HG02970 (cell line): Measurements from ENCODE around the gene THOC2.
"Not testable (repeated sequence)": the region's sequence is repeated elsewhere in the genome, so short reads cannot be mapped to it uniquely, and the experiment has no call there.

Source experiments
- ATAC-seq: cut with Tn5 transposase; IDR thresholded peaks from one replicate; pipeline ENCODE4 v1.9.1; 2021; ENCODE audit warnings: mild to moderate bottlenecking, moderate library complexity, moderate number of reproducible peaks; ENCODE audit not compliant: unreplicated experiment, low FRiP score

Gene THOC2

DNA sequence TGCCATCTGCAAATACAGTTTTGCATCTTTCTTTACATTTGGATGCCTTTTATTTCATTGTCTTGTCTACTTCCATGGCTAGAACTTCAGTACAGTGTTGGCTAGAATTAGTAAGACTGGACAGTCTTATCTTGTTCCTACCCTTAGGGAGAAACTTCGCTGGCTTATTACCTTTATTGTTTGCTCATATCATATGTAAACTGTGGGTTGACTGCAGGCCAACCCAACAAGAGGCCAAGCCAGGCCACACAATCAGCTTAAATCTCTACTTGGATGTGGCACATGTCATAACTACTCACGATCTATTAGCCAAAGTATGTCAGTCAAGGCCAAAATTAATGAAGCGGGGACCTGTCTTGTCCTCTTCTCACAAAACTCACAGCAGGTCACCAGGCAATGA, 144.1 kb downstream of the THOC2 start:
- no peak for ATAC-seq

DNA sequence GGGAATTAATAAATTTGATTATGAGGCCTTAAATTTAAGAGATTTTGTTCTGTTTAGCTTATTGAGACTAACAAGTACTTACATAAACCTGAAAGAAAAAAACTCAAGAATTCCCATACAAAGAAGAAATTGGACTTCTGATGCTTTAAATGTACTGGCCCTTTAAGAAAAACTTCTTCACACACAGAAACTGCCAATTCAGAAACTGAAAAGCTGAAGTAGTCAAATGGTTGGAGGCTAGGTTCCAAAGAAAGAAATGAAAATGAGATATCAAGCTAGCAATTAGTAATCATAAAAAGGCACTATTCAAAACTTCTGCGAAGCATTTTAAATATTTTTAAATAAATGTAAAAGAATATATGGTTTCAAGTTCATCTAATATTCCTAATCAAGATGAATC, 151.3 kb downstream of the THOC2 start:
- ATAC-seq = no peak

DNA sequence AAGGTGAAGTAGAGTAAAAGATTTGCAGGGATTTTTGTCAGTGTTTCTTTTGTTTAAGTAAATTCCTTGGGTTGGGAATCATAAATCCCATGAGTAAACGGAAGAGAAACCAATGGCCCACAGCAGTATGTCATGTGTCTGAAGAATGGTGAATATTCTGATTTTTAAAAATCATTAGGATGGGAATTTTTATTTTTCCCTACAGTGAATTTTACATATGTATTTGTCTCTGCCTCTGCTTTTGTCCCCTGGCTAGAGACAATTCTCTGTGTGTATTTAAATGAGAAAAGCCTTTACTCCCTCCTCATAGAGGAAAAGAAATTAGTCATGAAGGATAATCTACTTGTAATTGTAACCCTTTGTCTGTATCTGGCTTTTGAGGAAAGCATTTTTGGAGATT, 152.1 kb downstream of the THOC2 start:
- no peak for ATAC-seq

DNA sequence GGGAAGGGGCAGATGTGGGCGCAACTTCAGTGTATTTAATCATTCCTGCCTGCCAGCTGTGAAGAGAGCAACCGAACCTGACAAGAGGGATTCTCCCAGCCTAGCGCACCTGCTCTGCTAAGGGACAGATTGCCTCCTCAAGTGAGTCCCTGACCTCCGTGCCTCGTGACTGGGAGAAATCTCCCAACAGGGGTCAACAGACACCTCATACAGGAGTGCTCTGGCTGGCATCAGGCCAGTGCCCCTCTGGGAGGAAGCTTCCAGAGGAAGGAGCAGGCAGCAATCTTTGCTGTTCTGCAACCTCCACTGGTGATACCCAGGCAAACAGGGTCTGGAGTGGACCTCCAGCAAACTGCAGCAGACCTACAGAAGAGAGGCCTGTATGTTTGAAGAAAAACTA, 158.8 kb downstream of the THOC2 start:
- ATAC-seq = not testable (repeated sequence)

DNA sequence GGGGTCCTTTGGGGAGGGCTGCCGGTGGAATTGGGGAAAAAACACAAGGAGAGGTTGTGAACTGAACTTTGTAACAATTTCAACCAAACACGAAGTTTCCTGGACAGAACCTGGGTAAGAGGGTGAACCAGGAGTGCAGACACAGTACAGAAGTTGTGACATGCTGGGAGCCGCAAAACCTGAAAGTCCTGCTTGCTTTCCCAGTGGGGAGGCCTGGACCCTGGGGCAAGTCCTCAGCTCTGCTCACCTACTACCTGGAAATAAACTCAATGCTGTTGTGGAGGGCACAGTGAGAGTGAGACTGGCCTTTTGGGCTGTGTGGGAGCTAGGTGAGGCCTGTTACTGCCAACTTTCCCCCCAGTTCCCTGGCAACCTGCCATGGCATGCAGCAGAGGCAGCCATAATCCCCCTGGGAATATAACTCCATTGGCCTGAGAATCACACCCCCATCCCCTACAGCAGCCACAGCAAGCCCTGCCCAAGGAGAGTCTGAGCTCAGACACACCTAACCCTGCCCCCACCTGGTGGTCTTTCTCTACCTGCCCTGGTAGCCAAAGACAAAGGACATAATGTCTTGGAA, 162.8 kb downstream of the THOC2 start:
- no peak for ATAC-seq

DNA sequence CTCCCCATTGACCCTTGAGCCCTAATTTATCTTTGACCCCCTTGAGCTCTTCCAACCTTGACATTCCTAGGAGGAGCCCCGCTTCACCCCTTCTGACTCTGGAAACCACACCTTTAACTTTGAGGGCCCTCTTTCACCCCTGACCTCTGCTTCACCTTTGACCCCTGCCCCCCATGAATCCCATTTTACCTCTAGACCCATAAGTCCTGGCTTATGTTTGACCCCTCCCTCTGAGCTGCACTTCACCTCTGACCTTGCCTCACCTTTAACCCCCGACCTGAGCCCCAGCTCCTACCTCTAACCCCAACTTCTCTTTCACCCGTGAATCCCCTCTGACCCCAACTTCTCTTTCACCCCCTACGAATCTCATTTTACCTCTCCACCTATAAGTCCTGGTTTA, 169.7 kb downstream of the THOC2 start:
- no peak for ATAC-seq

DNA sequence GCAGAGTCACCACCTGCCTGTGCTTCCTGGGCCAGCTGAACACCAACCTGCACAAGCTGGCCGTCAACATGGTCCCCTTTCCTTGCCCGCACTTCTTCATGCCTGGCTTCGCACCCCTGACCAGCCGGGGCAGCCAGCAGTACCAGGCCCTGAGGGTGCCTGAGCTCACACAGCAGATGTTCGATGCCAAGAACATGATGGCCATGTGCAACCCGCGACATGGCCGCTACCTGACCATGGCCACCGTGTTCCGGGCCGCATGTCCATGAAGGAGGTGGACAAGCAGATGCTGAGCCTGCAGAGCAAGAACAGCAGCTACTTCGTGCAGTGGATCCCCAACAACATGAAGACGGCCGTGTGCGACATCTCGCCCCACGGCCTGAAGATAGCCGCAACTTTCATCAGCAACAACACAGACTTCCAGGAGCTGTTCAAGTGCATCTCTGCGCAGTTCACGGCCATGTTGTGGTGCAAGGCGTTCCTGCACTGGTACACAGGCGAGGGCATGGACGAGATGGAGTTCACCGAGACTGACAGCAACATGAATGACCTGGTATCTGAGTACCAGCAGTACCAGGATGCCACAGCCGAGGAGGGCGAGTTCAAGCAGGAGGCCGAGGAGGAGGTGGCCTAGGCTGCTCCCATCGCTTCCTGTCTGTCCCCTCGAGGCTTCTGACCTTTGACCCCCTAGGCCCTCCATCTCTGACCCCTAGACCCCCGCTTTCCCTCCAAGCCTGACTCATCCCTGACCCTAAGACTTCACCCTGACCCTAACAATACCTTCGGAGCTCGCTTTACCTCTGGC, 170.3 kb downstream of the THOC2 start:
- no peak for ATAC-seq

DNA sequence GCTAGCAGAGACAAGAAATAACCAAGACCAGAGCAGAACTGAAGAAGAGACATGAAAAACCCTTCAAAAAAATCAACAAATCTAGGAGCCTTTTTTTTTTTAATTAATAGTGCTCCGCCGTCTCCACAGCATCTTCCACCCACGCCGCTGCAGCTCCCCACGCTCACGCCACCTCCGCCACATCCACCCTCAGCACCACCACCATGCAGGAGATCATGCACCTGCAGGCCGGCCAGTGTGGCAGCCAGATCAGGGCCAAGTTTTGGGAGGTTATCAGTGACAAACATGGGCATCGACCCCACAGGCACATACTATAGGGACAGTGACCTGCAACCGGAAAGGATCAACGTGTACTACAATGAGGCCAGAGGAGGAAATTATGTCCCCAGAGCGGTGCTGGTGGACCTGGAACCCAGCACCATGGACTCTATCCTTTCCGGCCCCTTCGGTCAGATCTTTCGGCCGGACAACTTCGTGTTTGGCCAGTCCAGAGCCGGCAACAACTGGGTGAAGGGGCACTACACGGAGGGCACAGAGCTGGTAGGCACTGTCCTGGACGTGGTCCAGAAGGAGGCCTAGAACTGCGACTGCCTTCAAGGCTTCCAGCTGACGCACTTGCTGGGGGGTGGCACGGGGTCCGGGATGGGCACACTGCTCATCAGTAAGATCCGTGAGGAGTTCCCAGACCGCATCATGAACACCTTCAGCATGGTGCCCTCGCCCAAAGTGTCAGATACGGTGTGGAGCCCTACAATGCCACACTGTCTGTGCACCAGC, 171.2 kb downstream of the THOC2 start:
- no peak for ATAC-seq

DNA sequence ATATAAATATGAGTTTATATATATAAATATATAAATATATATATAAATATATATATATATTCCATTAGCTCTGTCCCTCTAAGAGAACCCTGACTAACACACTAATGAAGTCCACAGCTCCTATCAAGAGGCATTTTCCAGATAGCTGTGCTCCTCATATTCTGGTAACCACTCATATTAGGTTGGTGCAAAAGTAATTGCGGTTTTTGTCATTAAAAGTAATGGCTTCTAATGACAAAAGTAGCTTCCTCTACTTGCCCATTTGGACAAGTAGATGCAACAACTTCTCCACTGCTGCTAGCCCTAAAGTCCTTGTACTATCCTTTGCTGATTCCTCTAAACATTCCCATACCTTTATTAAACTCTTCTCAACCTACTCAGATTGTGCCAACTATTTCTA, 182.0 kb downstream of the THOC2 start:
- ATAC-seq = no peak
